Measurements from ENCODE around the gene THRAP3. TPM values are rescaled to one million over a fixed set of nuclear protein-coding genes. Genes with fewer than 3 reads are reported as not detected.

The THRAP3 gene
- total RNA-seq, 2 donors from 2014 or later = 118 to 131 TPM

DNA sequence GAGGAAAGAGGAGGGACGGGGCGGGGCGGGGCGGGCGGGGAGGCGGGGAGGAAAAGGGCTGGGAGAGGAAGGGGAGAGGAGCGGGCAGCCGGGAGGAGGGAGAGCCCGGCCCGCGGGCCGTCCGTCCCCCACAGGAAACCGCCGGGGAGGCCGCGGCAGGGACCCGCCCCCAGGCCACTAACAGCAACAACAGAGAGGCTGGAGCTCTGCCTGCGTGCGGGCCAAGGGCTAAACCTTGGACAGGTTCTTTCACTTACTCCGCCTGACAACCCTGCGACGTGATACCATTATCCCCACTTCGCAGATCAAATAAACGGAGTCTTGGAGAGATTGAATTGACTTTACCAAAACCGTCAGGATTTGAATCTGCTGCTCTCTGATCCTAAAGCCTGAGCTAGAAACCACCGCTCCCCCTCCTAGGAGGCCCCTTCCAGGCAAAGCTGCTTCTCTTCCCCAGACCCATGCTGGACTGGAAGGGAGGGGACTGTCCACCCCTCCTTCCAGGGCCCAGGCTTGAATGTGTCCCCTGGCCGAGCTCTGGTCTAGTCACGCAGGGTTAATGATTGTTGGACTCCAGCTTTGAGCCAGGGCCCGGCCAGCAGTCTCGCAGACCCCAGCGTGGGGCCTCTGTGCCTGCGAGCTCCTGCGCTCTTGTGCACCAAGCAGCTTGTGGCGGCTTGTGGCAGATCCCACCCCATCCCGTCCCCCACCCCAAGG is 99.6 kb downstream of the THRAP3 start, which contains the start of gene EVA1B:
Gene EVA1B, minus strand, starts transcription at position 10 of the 717 bp plus-strand sequence. CDS start 608 bp downstream, outside the sequence.
- H3K4me1 Mint-ChIP-seq (ENCODE audit: low read depth in 2 of 2) = peaks cover 9 to 21% of the 10 kb centered on the region in 2 donors
- H3K4me3 Mint-ChIP-seq = peak within 1 kb of the TSS; percentile 77
- DNase-seq (ENCODE audit: low spot score) = peak; percentile 84
- no peaks in the 10 kb centered on the region for H3K9me3 Mint-ChIP-seq
- H3K36me3 Mint-ChIP-seq = no peaks in the 10 kb centered on the region
- H3K27ac Mint-ChIP-seq = peak within 1 kb of the TSS in 1 of 2 donors; percentile 63
- H3K27me3 Mint-ChIP-seq = peaks cover 0 to 4% of the 10 kb centered on the region in 2 donors
- peak; percentile 78 to 84 for ATAC-seq

GRCh38 chr1:36324353-36324703 is 100.1 kb downstream of the THRAP3 start:
- no peak for ATAC-seq
- no peak for DNase-seq (ENCODE audit: low spot score)
- Mint-ChIP-seq H3K36me3 (no peaks in the 10 kb centered on the region), H3K27me3 (peaks cover 0 to 4% of the 10 kb centered on the region in 2 donors), H3K4me1 (ENCODE audit: low read depth in 2 of 2) (peaks cover 9 to 21% of the 10 kb centered on the region in 2 donors), H3K27ac (peak overlapping the region in 1 of 2 donors; percentile 63), H3K9me3 (no peaks in the 10 kb centered on the region), H3K4me3 (peak overlapping the region; percentile 77)

DNA sequence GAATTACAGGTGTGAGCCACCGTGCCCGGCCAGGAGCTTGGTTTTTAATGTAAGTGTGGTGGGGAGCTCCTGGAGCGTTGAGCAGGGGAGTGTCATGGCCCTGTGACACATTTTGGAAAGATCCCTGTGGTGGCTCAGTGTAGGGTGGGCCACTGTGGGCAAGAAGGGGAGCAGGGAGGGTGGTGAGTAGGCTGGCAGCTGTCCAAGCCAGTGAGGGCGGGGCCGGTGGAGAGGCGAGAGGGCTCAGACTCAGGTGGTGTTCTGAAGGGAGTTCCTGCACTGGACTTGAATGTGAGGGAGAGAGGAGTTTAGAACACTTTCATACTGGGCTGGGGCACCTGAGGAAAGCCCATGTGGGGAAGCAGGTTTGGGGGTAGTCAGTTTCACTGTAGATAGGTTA is 102.3 kb downstream of the THRAP3 start:
- no peak overlapping the region for H3K4me3 Mint-ChIP-seq
- no peaks in the 10 kb centered on the region for H3K9me3 Mint-ChIP-seq
- peaks cover 9 to 15% of the 10 kb centered on the region in 2 donors for H3K4me1 Mint-ChIP-seq (ENCODE audit: low read depth in 2 of 2)
- DNase-seq (ENCODE audit: low spot score) = no peak
- ATAC-seq = no peak
- no peaks in the 10 kb centered on the region for H3K36me3 Mint-ChIP-seq
- peak overlapping the region in 1 of 2 donors; percentile 72 for H3K27ac Mint-ChIP-seq
- peaks cover 0 to 4% of the 10 kb centered on the region in 2 donors for H3K27me3 Mint-ChIP-seq

- H3K9me3 Mint-ChIP-seq = no peaks in the 10 kb centered on the region
- DNase-seq (ENCODE audit: low spot score) (no peak), ATAC-seq (peak in 1 of 2 donors; percentile 50)
- peaks cover 9 to 12% of the 10 kb centered on the region in 2 donors for H3K4me1 Mint-ChIP-seq (ENCODE audit: low read depth in 2 of 2)
- peaks cover 0 to 4% of the 10 kb centered on the region in 2 donors for H3K27me3 Mint-ChIP-seq
- H3K27ac Mint-ChIP-seq = peak overlapping the region in 1 of 2 donors; percentile 31
- no peak overlapping the region for H3K4me3 Mint-ChIP-seq
- H3K36me3 Mint-ChIP-seq = no peaks in the 10 kb centered on the region
Measured at GRCh38 chr1:36327421-36328087, 103.3 kb downstream of the THRAP3 start.

GRCh38 chr1:36328088-36328480 is 103.8 kb downstream of the THRAP3 start:
- DNase-seq (ENCODE audit: low spot score) (no peak), ATAC-seq (no peak)
- H3K9me3 Mint-ChIP-seq = no peaks in the 10 kb centered on the region
- no peaks in the 10 kb centered on the region for H3K36me3 Mint-ChIP-seq
- no peak overlapping the region for H3K4me3 Mint-ChIP-seq
- peaks cover 9 to 12% of the 10 kb centered on the region in 2 donors for H3K4me1 Mint-ChIP-seq (ENCODE audit: low read depth in 2 of 2)
- peak overlapping the region in 1 of 2 donors; percentile 31 for H3K27ac Mint-ChIP-seq
- peaks cover 0 to 4% of the 10 kb centered on the region in 2 donors for H3K27me3 Mint-ChIP-seq

GRCh38 chr1:36328713-36329112 is 104.5 kb downstream of the THRAP3 start:
- peaks cover 0 to 4% of the 10 kb centered on the region in 2 donors for H3K27me3 Mint-ChIP-seq
- H3K27ac Mint-ChIP-seq = no peak overlapping the region
- H3K36me3 Mint-ChIP-seq = no peaks in the 10 kb centered on the region
- H3K4me1 Mint-ChIP-seq (ENCODE audit: low read depth in 2 of 2) = peaks cover 9 to 12% of the 10 kb centered on the region in 2 donors
- no peak for DNase-seq (ENCODE audit: low spot score)
- ATAC-seq = no peak
- H3K9me3 Mint-ChIP-seq = no peaks in the 10 kb centered on the region
- no peak overlapping the region for H3K4me3 Mint-ChIP-seq

GRCh38 chr1:36329817-36330216 is 105.6 kb downstream of the THRAP3 start:
- Mint-ChIP-seq H3K9me3 (no peaks in the 10 kb centered on the region), H3K4me1 (ENCODE audit: low read depth in 2 of 2) (peaks cover 6 to 9% of the 10 kb centered on the region in 2 donors), H3K27me3 (peaks cover 0 to 4% of the 10 kb centered on the region in 2 donors), H3K27ac (no peak overlapping the region), H3K36me3 (no peaks in the 10 kb centered on the region), H3K4me3 (no peak overlapping the region)
- no peak for DNase-seq (ENCODE audit: low spot score)
- no peak for ATAC-seq

DNA sequence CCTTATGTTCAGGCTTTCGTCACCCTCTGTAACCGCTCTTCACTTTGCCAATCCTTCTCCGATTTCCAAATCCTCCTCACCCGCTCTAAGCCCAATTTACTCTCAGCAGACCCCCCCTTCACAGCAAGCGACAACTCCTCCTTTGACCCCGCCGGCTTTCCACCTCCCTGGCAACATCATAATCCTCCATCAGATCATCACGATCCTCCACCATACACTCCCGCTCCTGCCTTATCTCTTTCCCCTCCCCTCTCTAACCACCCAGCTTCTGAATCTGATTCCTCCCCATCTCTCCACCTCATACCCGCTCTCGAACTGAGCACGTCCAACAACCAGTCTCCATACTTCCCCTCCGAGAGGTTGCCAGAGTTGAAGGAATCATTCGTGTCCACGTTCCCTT is 106.7 kb downstream of the THRAP3 start:
- DNase-seq (ENCODE audit: low spot score) = no peak
- no peak for ATAC-seq
- Mint-ChIP-seq H3K4me1 (ENCODE audit: low read depth in 2 of 2) (peaks cover 6 to 9% of the 10 kb centered on the region in 2 donors), H3K27ac (peak overlapping the region in 1 of 2 donors; percentile 1), H3K36me3 (no peaks in the 10 kb centered on the region), H3K27me3 (peaks cover 0 to 4% of the 10 kb centered on the region in 2 donors), H3K4me3 (no peak overlapping the region), H3K9me3 (no peaks in the 10 kb centered on the region)

DNA sequence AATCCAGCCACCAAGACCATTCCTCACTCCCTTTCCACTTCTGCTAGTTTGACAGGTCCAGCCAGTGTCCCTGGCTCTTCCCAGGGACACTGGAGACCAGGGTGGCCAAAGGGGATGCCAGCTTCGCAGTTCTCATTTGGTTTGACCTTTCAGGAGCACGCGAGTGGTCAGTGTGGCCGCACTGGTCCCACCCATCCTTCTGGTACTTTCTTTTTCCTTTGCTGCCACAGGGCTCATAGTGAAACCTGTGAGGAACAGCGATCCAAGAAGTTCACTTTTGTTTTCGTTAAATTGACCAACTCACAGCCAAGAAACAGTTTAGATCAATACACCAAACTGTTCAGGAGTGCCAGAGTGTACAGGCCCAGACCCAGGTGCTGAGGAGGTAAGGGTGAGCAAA is 113.6 kb downstream of the THRAP3 start:
- ATAC-seq (no peak), DNase-seq (ENCODE audit: low spot score) (no peak)
- H3K4me1 Mint-ChIP-seq (ENCODE audit: low read depth in 2 of 2) = peaks cover 3 to 11% of the 10 kb centered on the region in 2 donors
- no peaks in the 10 kb centered on the region for H3K27me3 Mint-ChIP-seq
- H3K36me3 Mint-ChIP-seq = no peaks in the 10 kb centered on the region
- no peak overlapping the region for H3K4me3 Mint-ChIP-seq
- no peaks in the 10 kb centered on the region for H3K9me3 Mint-ChIP-seq
- H3K27ac Mint-ChIP-seq = no peak overlapping the region

- Mint-ChIP-seq H3K9me3 (no peaks in the 10 kb centered on the region), H3K27ac (no peak overlapping the region)
Measured at GRCh38 chr1:36339215-36339614, 115.0 kb downstream of the THRAP3 start.

DNA sequence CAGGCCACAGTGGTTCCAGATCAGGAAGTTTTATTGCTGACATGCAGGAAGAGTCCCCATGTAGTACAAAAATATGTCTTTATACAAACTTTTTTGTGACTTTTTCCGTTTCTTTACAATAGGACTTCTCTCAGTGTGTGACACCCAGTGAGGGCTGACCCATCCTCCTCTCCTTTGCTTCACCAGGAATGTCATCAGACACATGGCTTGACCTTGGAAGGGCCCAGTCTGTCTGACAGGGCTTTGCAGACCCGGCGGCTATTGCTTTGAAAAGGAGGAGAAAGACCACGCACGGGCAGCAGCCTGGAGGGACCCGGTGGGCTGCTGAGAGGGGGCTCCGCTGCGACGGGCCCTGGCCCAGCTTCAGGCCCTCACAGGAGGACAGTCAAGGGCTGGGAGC is 115.4 kb downstream of the THRAP3 start:
- ATAC-seq (no peak), DNase-seq (ENCODE audit: low spot score) (no peak)
- Mint-ChIP-seq H3K27me3 (no peaks in the 10 kb centered on the region), H3K4me3 (no peak overlapping the region), H3K36me3 (no peaks in the 10 kb centered on the region), H3K4me1 (ENCODE audit: low read depth in 2 of 2) (peaks cover 3 to 12% of the 10 kb centered on the region in 2 donors), H3K9me3 (no peaks in the 10 kb centered on the region), H3K27ac (no peak overlapping the region)

More at GRCh38 chr1:36339215-36339614, 115.0 kb downstream of the THRAP3 start:
- Mint-ChIP-seq H3K27me3 (no peaks in the 10 kb centered on the region), H3K4me1 (ENCODE audit: low read depth in 2 of 2) (peaks cover 3 to 11% of the 10 kb centered on the region in 2 donors), H3K4me3 (no peak overlapping the region), H3K36me3 (no peaks in the 10 kb centered on the region)
- ATAC-seq (no peak), DNase-seq (ENCODE audit: low spot score) (no peak)

GRCh38 chr1:36341626-36342320 is 117.5 kb downstream of the THRAP3 start:
- no peak for DNase-seq (ENCODE audit: low spot score)
- Mint-ChIP-seq H3K4me1 (ENCODE audit: low read depth in 2 of 2) (peaks cover 3 to 15% of the 10 kb centered on the region in 2 donors), H3K27me3 (no peaks in the 10 kb centered on the region), H3K27ac (no peak overlapping the region), H3K36me3 (no peaks in the 10 kb centered on the region), H3K4me3 (no peak overlapping the region), H3K9me3 (no peaks in the 10 kb centered on the region)
- ATAC-seq = no peak

DNA sequence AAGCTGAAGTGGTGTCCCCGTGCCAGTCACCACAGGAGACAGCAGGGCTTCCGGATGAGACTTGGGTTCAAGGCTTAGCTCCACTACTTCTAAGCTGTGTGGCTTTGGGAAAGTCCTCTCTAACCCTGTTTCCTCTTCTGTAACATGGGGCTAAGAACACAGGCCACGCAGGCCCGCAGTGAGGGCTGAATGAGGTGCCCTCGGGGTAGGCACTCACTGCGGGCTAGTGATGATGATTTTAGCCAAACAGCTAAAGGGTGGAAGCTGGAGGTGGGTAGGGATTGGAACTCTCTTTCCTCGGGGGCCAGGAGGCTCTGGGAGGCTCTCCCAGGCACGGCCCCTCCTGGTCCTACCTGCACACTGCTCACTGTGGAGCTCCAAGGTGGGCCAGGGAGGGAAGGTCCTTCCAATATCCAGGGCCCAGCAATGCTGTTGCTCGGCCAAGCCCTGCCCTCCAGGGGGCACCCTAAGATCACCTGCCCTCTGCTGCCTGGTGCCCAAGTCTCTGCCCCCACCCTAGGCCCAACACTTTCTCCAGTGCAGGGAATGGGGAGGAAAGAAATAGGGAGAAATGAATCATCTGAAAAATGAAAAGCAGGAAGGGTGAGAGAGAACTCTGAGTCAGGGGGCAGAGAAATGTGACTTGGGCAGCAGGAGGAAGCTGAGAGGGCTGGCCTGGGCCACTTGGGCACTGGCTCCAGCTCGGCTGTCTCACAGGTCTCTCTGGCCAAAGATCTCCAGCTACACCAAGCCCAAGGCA is 118.4 kb downstream of the THRAP3 start:
- no peak overlapping the region for H3K4me3 Mint-ChIP-seq
- peaks cover 3 to 15% of the 10 kb centered on the region in 2 donors for H3K4me1 Mint-ChIP-seq (ENCODE audit: low read depth in 2 of 2)
- DNase-seq (ENCODE audit: low spot score) (no peak), ATAC-seq (peak; percentile 62 to 71)
- no peaks in the 10 kb centered on the region for H3K9me3 Mint-ChIP-seq
- H3K27me3 Mint-ChIP-seq = no peaks in the 10 kb centered on the region
- no peaks in the 10 kb centered on the region for H3K36me3 Mint-ChIP-seq
- H3K27ac Mint-ChIP-seq = no peak overlapping the region

Measured in natural killer cell treated with Interleukin-12 subunit alpha and Interleukin-12 subunit beta and Interleukin-15 and Interleukin-18, amount 100 ng/mL, for 72 hours (primary cell).